Endothelial cell of umbilical vein (primary cell): ENCODE data around the gene GGACT. TPM values are rescaled to one million over a fixed set of nuclear protein-coding genes. Genes with fewer than 3 reads are reported as not detected.

ENCODE experiments used
- Bru-seq: library from RNA; stranded (reverse); fragments of 400-500 nt; gene quantifications from one replicate; lab custom pipeline; 2021; lab: Mats Ljungman, UMichigan
- BruChase-seq, 2 experiments: library from RNA; stranded (reverse); fragments of 400-500 nt; gene quantifications; one replicate each; lab custom pipeline; 2021; lab: Mats Ljungman, UMichigan
- BruUV-seq: library from RNA; stranded (reverse); fragments of 400-500 nt; replicated peaks from 2 replicates; lab custom pipeline; 2021; lab: Mats Ljungman, UMichigan
- CTCF ChIA-PET: fragments of 300-600, 350-600 bp; sonication (Branson Sonifier 250); formaldehyde crosslinking; loops from one replicate; lab custom pipeline; 2021; ENCODE audit warnings: antibody characterized with exemption, inconsistent platforms; lab: Charles Lee
- POLR2A ChIA-PET: fragments of 300-600, 350-600 bp; sonication (Branson Sonifier 250); formaldehyde crosslinking; loops from one replicate; lab custom pipeline; 2021; ENCODE audit warnings: antibody characterized with exemption, inconsistent platforms; lab: Charles Lee
- DNase-seq: peaks from one replicate; pipeline ENCODE4 v3.0.0-alpha.2; 2011; ENCODE audit warnings: low read depth, low spot score
- FAIRE-seq: peaks from 2 replicates; lab custom pipeline; 2011; peaks lifted over from hg19 to GRCh38; lab: Jason Lieb, UNC
- H2AFZ ChIP-seq: 2 replicates; pipeline ENCODE4 v1.6.0; 2012; ENCODE audit warnings: low read depth, low read length, control low read depth, inconsistent platforms
- H3K27ac ChIP-seq: 2 replicates; pipeline ENCODE4 v1.5.1; 2011; ENCODE audit warnings: low read depth, mild to moderate bottlenecking, control low read depth, low read length, moderate library complexity; ENCODE audit not compliant: insufficient read depth
- H3K27me3 ChIP-seq, 2 experiments: 2 replicates each; pipeline versions ENCODE4 v1.6.0 to v1.6.1; 2011; ENCODE audit warnings: low read length in 2 of 2, mixed read lengths in 1 of 2; ENCODE audit not compliant: control insufficient read depth in 2 of 2, insufficient read depth in 2 of 2
- H3K36me3 ChIP-seq, 2 experiments: 2 replicates in 1 of 2; 3 replicates in 1 of 2; pipeline ENCODE4 v1.5.1; 2011; ENCODE audit warnings: low read length in 2 of 2, mild to moderate bottlenecking in 1 of 2, moderate library complexity in 1 of 2; ENCODE audit not compliant: control insufficient read depth in 2 of 2, insufficient read depth in 2 of 2; ENCODE audit errors: extremely low read depth in 1 of 2
- H3K4me1 ChIP-seq: 3 replicates; pipeline ENCODE4 v1.5.1; 2011; ENCODE audit warnings: mild to moderate bottlenecking, low read length; ENCODE audit not compliant: control insufficient read depth, insufficient read depth; ENCODE audit errors: extremely low read depth
- H3K4me2 ChIP-seq: 2 replicates; pipeline ENCODE4 v1.6.1; 2011; ENCODE audit warnings: low read length, control low read depth, mixed read lengths; ENCODE audit not compliant: insufficient read depth
- H3K4me3 ChIP-seq, 3 experiments: fragments of 200-600 bp in 1 of 3; sonication (generic), shearing (Covaris generic) in 1 of 3; replicated peaks in 1 of 3; 2 replicates each; pipeline ENCODE4 v1.5.1; 2011 to 2016; ENCODE audit warnings: control low read depth in 3 of 3, low read length in 3 of 3, mild to moderate bottlenecking in 2 of 3, inconsistent platforms in 1 of 3, low read depth in 1 of 3, moderate library complexity in 1 of 3; ENCODE audit not compliant: insufficient read depth in 1 of 3
- H3K79me2 ChIP-seq: 2 replicates; pipeline ENCODE4 v1.6.0; 2012; ENCODE audit warnings: low read length, inconsistent platforms; ENCODE audit not compliant: control insufficient read depth, insufficient read depth
- H3K9ac ChIP-seq: replicated peaks from 2 replicates; pipeline ENCODE3; 2011; ENCODE audit warnings: low read length, control low read depth; ENCODE audit not compliant: insufficient read depth; ENCODE audit errors: extremely low read depth
- H3K9me1 ChIP-seq: replicated peaks from 3 replicates; pipeline ENCODE4 v1.6.0; 2011; ENCODE audit warnings: mild to moderate bottlenecking, low read length; ENCODE audit not compliant: control insufficient read depth, insufficient read depth; ENCODE audit errors: extremely low read depth
- H3K9me3 ChIP-seq: replicated peaks from 2 replicates; pipeline ENCODE4 v1.5.1; 2012; ENCODE audit warnings: low read length, inconsistent platforms; ENCODE audit not compliant: control insufficient read depth, insufficient read depth
- H4K20me1 ChIP-seq: replicated peaks from 2 replicates; pipeline ENCODE3; 2011; ENCODE audit warnings: mild to moderate bottlenecking, low read length; ENCODE audit not compliant: control insufficient read depth, insufficient read depth; ENCODE audit errors: extremely low read depth
- EZH2 ChIP-seq: IDR thresholded peaks from 2 replicates; pipeline ENCODE4 v1.6.1; 2012; ENCODE audit warnings: borderline replicate concordance, low read depth, mild to moderate bottlenecking, moderate library complexity, low read length, inconsistent platforms; ENCODE audit not compliant: severe bottlenecking
- GATA2 ChIP-seq: IDR thresholded peaks from 2 replicates; pipeline ENCODE4 v1.7.0; 2011; ENCODE audit warnings: low read depth, mild to moderate bottlenecking, moderate library complexity, mixed read lengths, low read length; ENCODE audit not compliant: insufficient read length, insufficient read depth
- MYC ChIP-seq: IDR thresholded peaks from one replicate; pipeline ENCODE4 v1.6.1; 2011; ENCODE audit warnings: mild to moderate bottlenecking, low read depth, low read length
- POLR2A ChIP-seq: IDR thresholded peaks from 2 replicates; pipeline ENCODE4 v1.6.1; 2012; ENCODE audit warnings: low read depth, mild to moderate bottlenecking, control low read depth, low read length
- POLR2AphosphoS5 ChIP-seq: IDR thresholded peaks from 2 replicates; pipeline ENCODE4 v1.6.1; 2012; ENCODE audit warnings: low read depth, mild to moderate bottlenecking, control low read depth, low read length, moderate library complexity; ENCODE audit not compliant: insufficient read depth
- dilution Hi-C: fragments of 300-500 bp; cut with MboI; formaldehyde crosslinking; loops from one replicate; pipeline ENCODE4 v1.15.0; 2019; ENCODE audit warnings: low sequenced_read_pairs; ENCODE audit not compliant: extremely low pct_ligation_motif_present
- intact Hi-C: fragments of 100-400 bp; cut with micrococcal nuclease; formaldehyde crosslinking; loops from one replicate; pipeline ENCODE4 v1.10.0; 2022
- long read RNA-seq: library from polyadenylated mRNA; stranded (forward); transcript quantifications from one replicate; pipeline ENCODE4 v2.0.0, GENCODE V29; 2021
- polyA minus RNA-seq, 3 experiments: library from RNA; depleted of rRNA, polyadenylated mRNA; stranded (reverse); fragments of >200 nt; gene quantifications; 1 replicate in 1 of 3; 2 replicates in 2 of 3; pipeline ENCODE4 v1.2.3, GENCODE V29; 2011
- polyA plus RNA-seq, 4 experiments: library from polyadenylated mRNA; depleted of rRNA in 3 of 4; stranded (reverse) in 3 of 4; unstranded in 1 of 4; fragments of >200 nt; gene quantifications; 2 replicates each; pipeline versions ENCODE4 v1.2.1 to v1.2.3, GENCODE V29; 2011 to 2012; ENCODE audit warnings: missing spikeins in 1 of 4
- total RNA-seq: library from RNA; stranded (reverse); gene quantifications from 2 replicates; pipeline ENCODE4 v1.2.3, GENCODE V29; 2021
- TF ChIP-seq, protein P1 (sequence below): IDR thresholded peaks from 2 replicates; pipeline ENCODE4 v1.6.1; 2011; ENCODE audit not compliant: insufficient read depth, insufficient read length
- TF ChIP-seq, protein P2 (sequence below), 2 donors: IDR thresholded peaks; 1 replicate in 1 of 2; 2 replicates in 1 of 2; pipeline ENCODE4 v1.5.1; 2011; ENCODE audit warnings: low read length in 2 of 2, mild to moderate bottlenecking in 2 of 2, moderate library complexity in 2 of 2, control low read depth in 1 of 2, inconsistent platforms in 1 of 2, low read depth in 1 of 2; ENCODE audit not compliant: insufficient read depth in 1 of 2; ENCODE audit errors: extremely low read depth in 1 of 2

GGACT gene
- total RNA-seq (5.4 and 6.5 TPM in 2 replicates), polyA plus RNA-seq (2.5 and 2.9 TPM in 2 replicates), polyA minus RNA-seq (1.8 and 2.4 TPM in 2 replicates), Bru-seq, nascent RNA (percentile 50 among the genes with signal in this experiment), BruChase-seq, experiment 1, labeled RNA remaining after a 6-hour chase (percentile 41 among the genes with signal in this experiment), BruChase-seq, experiment 2, labeled RNA remaining after a 2-hour chase (percentile 31 among the genes with signal in this experiment)
- polyA plus RNA-seq (2011; cell fraction: cytosol; rRNA removed), result 2.4 and 3.2 TPM in 2 replicates
- 1.8 and 2.0 TPM in 2 replicates for polyA plus RNA-seq (2011; cell fraction: nucleus; rRNA removed)
- polyA plus RNA-seq (2012), result 6.5 and 6.9 TPM in 2 replicates
- 0.31 TPM for polyA minus RNA-seq (2011; cell fraction: cytosol; rRNA and poly(A)+ RNA removed)
- 1.3 and 1.9 TPM in 2 replicates for polyA minus RNA-seq (2011; cell fraction: nucleus; rRNA and poly(A)+ RNA removed)
- long read RNA-seq, partial matches to known transcripts, result 2 of 6 reads
- long read RNA-seq, other reads (novel, unspliced or antisense), result 3 of 6 reads

DNA sequence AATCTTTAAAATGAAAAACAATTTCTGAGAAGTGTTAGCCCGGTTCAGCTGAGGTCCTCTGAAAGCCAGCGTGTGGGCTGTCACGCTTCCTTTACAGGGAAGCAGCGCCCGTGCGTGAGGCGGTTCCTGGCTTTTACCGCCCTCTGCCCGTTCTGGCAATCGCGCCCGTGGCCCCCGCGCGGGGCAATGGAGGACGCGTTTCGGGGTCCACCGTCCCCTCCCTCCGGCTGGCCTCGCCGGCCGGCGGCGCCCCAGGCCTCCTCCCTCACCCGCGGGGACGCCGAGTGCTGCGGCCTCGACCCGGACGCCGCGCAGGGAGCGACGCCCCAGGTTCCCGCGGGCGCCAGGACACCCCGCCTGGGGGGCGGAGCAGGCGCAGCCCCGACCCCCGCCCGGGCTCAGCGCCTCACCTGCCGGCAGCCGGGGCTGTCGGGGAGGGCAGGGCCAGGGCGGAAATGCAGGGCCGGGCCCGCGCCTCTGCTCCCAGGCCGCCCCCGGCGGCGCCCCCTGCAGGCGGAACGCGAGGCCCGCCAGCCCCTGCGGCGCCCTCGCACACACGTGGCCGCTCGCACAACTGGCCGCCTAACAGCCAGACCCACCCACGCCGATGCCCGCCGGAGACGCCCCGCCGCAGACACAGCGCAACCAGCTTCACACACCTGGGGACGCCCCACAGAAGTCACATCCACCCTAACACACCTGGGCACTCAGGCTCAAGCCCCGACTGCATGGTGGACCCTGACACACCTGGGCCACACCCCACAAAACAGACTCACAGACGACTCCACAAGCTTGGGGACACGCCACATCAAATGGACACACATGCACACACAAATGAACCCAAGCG is at the start of gene GGACT:
Gene GGACT, minus strand, starts transcription at position 459 of the 847 bp plus-strand sequence. CDS start 56,198 bp downstream, outside the sequence.
- Histone ChIP-seq H4K20me1 (no peaks in the 10 kb centered on the region), H2AFZ (peak within 1 kb of the TSS; percentile 50), H3K4me3 (peak within 1 kb of the TSS; percentile 27 to 67 (median 57)), H3K27me3 (no peaks in the 10 kb centered on the region), H3K4me2 (peak within 1 kb of the TSS; percentile 86), H3K9me1 (no peaks in the 10 kb centered on the region), H3K36me3 (no peaks in the 10 kb centered on the region), H3K9ac (peak within 1 kb of the TSS; percentile 80), H3K27ac (peak within 1 kb of the TSS; percentile 33), H3K79me2 (no peaks in the 10 kb centered on the region), H3K9me3 (no peaks in the 10 kb centered on the region), H3K4me1 (peaks cover 15% of the 10 kb centered on the region)
- dilution Hi-C loops (no loop called here), intact Hi-C loops (loop anchor here (1.0 to 5.0 kb wide), 5 partner anchors 21 to 932 kb away; no protein-coding TSS in a partner anchor)
- FAIRE-seq (peak; percentile 70), DNase-seq (peak; percentile 56)
- peak; percentile 64 for TF ChIP-seq POLR2AphosphoS5
- TF ChIP-seq MYC, result peak; percentile 61
- TF ChIP-seq POLR2A, result no peak
- TF ChIP-seq, protein P1, sequence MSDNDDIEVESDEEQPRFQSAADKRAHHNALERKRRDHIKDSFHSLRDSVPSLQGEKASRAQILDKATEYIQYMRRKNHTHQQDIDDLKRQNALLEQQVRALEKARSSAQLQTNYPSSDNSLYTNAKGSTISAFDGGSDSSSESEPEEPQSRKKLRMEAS, result peak; percentile 60
- TF ChIP-seq, protein P2, sequence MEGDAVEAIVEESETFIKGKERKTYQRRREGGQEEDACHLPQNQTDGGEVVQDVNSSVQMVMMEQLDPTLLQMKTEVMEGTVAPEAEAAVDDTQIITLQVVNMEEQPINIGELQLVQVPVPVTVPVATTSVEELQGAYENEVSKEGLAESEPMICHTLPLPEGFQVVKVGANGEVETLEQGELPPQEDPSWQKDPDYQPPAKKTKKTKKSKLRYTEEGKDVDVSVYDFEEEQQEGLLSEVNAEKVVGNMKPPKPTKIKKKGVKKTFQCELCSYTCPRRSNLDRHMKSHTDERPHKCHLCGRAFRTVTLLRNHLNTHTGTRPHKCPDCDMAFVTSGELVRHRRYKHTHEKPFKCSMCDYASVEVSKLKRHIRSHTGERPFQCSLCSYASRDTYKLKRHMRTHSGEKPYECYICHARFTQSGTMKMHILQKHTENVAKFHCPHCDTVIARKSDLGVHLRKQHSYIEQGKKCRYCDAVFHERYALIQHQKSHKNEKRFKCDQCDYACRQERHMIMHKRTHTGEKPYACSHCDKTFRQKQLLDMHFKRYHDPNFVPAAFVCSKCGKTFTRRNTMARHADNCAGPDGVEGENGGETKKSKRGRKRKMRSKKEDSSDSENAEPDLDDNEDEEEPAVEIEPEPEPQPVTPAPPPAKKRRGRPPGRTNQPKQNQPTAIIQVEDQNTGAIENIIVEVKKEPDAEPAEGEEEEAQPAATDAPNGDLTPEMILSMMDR (IDR thresholded peaks at IDR 0.05; ENCODE audit: extremely low read depth in 1 of 2, insufficient read depth in 1 of 2, low read depth in 1 of 2, low read length in 2 of 2), result peak; percentile 72 to 92
- TF ChIP-seq GATA2, result no peak
- TF ChIP-seq EZH2, result peak; percentile 29
- CTCF ChIA-PET, result interaction anchor here (9.8 kb wide), 1 partner anchor 14 kb away, joined by 80 read pairs; no protein-coding TSS in a partner anchor
- TSS peak; percentile 63 for BruUV-seq
- POLR2A ChIA-PET, result no interaction called here
